Measurements from ENCODE around the gene GJB3. TPM values are rescaled to one million over a fixed set of nuclear protein-coding genes. Genes with fewer than 3 reads are reported as not detected.
"Not testable (repeated sequence)": the region's sequence is repeated elsewhere in the genome, so short reads cannot be mapped to it uniquely, and the experiment has no call there.

GJB3 gene
- total RNA-seq, 1 experiment from 2014 or later: not detected

GRCh38 chr1:34785231-34785874, 4.3 kb downstream of the GJB3 start:
- no peak for DNase-seq (ENCODE audit: low spot score)

GRCh38 chr1:34785875-34786470, 5.0 kb downstream of the GJB3 start:
- no peak for DNase-seq (ENCODE audit: low spot score)

DNA sequence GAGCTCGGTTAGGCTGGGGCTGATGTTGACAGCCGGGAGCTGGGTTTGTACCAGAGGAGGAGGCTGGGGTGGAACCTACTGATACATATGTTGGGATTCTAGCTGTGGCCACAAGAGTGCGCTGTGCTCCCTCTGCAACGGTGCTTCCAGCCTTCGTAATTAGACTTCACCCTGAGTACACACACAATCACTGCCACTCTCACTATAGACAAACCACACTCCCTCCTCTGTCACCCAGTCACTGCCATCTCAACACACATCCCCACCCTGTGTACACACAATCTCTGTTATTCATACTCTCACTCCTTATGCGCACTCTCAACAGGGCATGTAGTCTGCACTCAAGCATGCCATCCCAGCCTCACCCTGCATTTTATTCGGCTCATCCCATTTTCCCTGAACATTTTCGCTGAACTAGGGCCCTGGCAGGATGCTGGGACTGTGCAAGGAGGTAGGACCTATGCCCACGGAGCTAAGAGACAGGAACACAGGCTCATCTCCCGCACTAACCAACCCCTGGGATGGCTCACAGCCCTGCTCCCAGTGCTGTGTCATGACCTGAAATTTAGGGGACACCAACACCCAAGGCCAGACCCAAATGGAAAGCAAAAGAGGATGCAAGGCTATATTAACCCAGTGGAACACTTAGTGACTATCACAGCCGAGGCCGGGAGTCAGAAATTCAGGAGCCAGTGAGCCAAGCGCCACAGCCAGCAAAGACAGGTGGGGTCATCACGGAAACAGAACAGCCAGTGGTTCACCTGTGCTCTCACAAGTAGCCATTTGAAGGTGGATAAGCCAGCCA, 5.7 kb downstream of the GJB3 start:
- DNase-seq (ENCODE audit: low spot score): peak; percentile 67

- no peak for DNase-seq (ENCODE audit: low spot score)
Measured at GRCh38 chr1:34787461-34788420, 6.7 kb downstream of the GJB3 start.

DNA sequence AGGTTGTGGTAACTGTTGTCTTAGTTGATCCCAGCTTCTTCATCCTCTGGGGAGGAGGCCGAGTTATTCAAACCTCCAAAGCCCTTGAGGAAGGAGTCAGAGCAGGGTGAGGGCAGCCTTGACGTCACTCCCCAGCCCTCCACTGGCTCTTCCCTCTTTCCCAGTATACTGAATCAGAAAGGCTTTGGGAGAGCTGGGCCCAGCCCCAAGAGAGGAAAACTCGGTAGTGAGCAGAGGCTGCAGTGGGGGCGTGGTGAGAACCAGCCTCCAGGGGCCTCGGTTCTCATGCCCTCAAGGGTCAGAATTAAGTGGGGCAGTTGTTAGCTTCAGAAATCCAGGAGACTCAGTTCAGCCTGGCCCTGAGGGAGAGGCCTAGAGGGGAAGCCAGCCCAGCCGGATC, 10.0 kb downstream of the GJB3 start:
- no peak for DNase-seq (ENCODE audit: low spot score)

DNA sequence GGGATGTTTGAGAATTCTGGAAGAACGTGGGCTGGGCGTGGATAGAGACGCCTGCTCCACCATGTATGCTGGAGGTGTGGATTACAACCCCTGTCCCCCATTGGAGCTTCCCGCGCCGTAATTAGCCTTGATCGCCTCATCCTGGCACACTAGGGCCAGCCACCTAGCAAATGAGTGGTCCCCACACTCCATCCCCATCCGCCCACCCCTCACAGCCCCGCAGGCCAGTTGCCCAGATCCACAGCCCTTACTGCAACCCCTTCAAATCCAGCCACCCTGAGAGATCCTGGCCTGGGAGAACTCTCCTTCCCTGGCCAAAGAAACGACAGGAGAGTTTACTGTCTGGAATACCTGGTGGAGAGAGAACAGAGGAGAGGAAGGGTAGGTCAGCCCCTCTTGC, 11.4 kb downstream of the GJB3 start:
- DNase-seq (ENCODE audit: low spot score): no peak

- DNase-seq (ENCODE audit: low spot score): no peak
Measured at GRCh38 chr1:34792868-34793727, 12.1 kb downstream of the GJB3 start, which contains the start of gene GJA4. Gene GJA4 (plus strand): TSS chr1:34792999. CDS start chr1:34794214, 1,215 bp downstream.

DNA sequence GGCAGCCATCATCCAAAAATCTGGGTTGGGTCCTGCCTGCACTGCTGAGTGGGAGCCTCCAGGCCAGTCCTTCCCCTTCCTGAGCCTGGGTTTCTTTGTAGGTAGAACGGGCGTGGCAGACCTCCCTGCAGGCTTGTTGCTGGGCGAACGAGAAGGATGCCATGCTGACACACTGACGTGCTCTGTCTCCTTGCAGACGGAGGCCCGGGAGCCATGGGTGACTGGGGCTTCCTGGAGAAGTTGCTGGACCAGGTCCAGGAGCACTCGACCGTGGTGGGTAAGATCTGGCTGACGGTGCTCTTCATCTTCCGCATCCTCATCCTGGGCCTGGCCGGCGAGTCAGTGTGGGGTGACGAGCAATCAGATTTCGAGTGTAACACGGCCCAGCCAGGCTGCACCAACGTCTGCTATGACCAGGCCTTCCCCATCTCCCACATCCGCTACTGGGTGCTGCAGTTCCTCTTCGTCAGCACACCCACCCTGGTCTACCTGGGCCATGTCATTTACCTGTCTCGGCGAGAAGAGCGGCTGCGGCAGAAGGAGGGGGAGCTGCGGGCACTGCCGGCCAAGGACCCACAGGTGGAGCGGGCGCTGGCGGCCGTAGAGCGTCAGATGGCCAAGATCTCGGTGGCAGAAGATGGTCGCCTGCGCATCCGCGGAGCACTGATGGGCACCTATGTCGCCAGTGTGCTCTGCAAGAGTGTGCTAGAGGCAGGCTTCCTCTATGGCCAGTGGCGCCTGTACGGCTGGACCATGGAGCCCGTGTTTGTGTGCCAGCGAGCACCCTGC, 13.2 kb downstream of the GJB3 start:
- no peak for DNase-seq (ENCODE audit: low spot score)

GRCh38 chr1:34794790-34795180, 13.8 kb downstream of the GJB3 start:
- DNase-seq (ENCODE audit: low spot score): no peak

DNA sequence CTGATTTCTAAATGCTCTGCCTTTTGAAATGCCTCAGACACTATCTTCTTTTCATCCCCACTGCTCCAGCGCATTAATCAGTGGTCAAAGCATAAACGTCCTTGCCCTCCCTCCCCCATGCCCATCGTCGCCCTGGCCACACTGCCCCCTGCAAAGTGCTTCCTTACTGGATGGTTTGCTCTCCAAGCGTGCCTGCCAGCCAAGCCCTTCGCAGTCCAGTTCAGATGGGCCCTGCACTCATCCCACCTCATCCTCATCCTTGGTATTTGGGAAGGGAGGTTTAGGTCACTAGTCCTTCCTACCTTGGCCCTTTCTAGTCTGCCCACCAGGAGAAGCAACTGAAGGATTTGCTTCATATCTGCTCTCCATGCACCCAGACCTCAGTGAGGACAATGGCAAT, 14.9 kb downstream of the GJB3 start:
- no peak for DNase-seq (ENCODE audit: low spot score)

DNA sequence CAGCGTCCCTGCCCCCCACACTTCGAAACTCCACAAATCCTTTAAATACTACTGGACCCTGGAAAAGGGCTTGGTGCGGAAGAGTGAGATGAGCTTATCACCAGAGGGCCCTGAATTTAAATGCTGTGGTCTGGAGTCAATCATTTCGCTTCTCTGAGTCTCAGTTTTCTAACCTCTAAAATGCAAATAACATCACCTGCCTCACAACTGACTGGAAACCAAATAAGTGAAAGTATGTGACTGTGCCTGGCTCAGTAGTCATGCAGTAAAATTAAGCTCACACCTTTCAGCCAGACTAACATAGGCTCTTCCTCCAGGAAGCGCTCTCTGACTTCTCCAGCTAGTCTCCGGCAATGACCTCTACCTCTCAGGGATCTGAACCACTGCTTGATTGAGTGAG, 16.0 kb downstream of the GJB3 start:
- DNase-seq (ENCODE audit: low spot score): no peak

- no peak for DNase-seq (ENCODE audit: low spot score)
Measured at GRCh38 chr1:34800214-34800613, 19.2 kb downstream of the GJB3 start.

DNA sequence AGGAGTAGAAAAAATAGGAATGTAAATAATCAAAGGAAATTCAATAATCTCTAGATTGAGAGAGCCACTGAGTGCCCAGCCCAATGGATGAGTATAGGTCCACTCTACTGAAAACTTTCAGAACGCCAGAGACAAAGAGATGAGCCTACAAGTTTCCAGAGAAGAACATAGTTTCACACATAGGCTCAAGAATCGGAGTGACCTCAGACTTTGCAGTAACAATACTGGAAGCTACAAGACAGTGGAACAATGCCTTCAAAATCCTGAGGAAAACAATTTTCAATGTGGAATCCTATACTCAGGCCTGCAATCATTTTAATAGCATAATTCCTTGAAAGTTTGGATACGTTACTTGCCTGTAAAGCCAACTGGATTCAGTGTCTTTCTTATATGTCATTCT, 22.8 kb downstream of the GJB3 start:
- DNase-seq (ENCODE audit: low spot score): no peak

DNA sequence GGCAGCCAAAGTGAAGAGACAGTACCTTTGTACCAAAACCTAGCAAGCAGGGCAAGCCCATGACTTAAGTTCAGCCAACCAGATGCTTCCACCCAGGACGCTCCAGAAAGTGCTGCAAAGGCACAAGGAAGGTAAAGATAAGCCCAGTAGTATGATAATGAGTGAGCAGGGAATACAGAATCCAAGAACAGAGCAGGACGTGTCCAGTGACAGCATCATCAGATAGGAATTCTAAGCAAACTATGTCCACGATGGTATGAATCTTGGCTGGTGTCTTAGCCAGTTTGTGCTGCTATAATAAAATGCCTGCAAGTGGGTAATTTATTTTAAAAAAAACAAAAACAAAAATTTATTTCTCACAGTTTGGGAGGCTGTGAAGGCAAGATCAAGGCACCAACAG, 25.4 kb downstream of the GJB3 start:
- no peak for DNase-seq (ENCODE audit: low spot score)

- no peak for DNase-seq (ENCODE audit: low spot score)
Measured at GRCh38 chr1:34808051-34808810, 27.2 kb downstream of the GJB3 start.

GRCh38 chr1:34810781-34811180, 29.8 kb downstream of the GJB3 start:
- not testable (repeated sequence) for DNase-seq (ENCODE audit: low spot score)

- no peak for DNase-seq (ENCODE audit: low spot score)
Measured at GRCh38 chr1:34816332-34816731, 35.3 kb downstream of the GJB3 start.

DNA sequence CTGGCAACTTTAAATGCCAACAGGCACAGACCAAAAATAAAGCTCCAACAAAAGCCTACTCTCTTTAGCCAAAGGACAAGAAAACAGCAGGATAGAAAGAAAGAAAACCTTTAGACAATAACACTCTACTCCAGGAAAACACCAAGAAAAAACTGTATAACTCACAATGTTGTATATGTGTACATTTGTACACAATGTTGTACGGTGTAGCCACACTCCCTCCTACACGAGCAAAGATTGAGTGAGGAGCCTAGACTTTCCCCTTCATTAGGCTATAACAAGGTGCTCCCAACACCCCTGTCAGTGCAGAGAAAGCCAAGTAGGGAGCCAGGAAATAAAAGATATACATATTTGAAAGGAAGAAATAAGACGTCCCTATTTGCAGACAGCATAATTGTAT, 35.8 kb downstream of the GJB3 start:
- no peak for DNase-seq (ENCODE audit: low spot score)

- DNase-seq (ENCODE audit: low spot score): not testable (repeated sequence)
Measured at GRCh38 chr1:34818862-34819261, 37.8 kb downstream of the GJB3 start.
